AG10803 (cell line): Measurements from ENCODE around the gene ZBTB7A.

Source experiments
- DNase-seq: peaks from one replicate; pipeline ENCODE4 v3.0.0; 2010; ENCODE audit warnings: low read depth
- H3K4me3 ChIP-seq: 2 replicates; pipeline ENCODE4 v1.5.1; 2011; ENCODE audit warnings: mild to moderate bottlenecking, low read length, control low read depth
- TF ChIP-seq, protein P1 (sequence below): conservative IDR thresholded peaks from 2 replicates; pipeline ENCODE4 v1.5.1; 2011; ENCODE audit warnings: mild to moderate bottlenecking, low read length, control low read depth, inconsistent platforms

The ZBTB7A gene

GRCh38 chr19:4066682-4067395 lies at the start of gene ZBTB7A:
ZBTB7A (minus strand) TSS chr19:4066899; CDS start chr19:4055232, 11,667 bp downstream.
- H3K4me3 ChIP-seq, result peak within 1 kb of the TSS; percentile 72
- peak; percentile 72 for DNase-seq
- TF ChIP-seq, protein P1, sequence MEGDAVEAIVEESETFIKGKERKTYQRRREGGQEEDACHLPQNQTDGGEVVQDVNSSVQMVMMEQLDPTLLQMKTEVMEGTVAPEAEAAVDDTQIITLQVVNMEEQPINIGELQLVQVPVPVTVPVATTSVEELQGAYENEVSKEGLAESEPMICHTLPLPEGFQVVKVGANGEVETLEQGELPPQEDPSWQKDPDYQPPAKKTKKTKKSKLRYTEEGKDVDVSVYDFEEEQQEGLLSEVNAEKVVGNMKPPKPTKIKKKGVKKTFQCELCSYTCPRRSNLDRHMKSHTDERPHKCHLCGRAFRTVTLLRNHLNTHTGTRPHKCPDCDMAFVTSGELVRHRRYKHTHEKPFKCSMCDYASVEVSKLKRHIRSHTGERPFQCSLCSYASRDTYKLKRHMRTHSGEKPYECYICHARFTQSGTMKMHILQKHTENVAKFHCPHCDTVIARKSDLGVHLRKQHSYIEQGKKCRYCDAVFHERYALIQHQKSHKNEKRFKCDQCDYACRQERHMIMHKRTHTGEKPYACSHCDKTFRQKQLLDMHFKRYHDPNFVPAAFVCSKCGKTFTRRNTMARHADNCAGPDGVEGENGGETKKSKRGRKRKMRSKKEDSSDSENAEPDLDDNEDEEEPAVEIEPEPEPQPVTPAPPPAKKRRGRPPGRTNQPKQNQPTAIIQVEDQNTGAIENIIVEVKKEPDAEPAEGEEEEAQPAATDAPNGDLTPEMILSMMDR, result no peak

DNA sequence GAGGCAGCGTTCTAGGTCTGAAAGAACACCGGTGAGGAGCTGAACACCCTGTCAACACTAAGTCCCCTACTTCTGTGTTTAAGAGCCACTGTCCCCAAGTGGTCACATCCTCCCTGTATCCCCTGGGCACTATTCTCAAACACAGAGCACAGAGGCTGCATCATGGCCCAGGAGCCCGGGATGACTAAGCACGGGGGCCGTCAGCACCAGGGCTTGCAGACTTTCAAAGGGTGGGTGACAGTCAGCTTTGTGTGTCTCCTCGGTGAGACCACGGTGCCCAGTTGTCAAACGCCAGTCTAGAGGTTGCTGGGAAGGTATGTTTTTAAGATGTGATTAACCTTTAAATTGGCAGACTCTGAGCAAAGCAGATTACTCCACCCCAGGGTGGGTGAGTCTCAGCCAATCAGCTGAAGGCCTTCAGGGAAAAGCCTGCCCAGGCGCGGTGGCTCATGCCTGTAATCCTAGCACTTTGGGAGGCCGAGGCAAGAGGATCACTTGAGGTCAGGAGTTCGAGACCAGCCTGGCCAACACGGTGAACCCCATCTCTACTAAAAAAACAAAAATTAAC lies 49.2 kb upstream of the ZBTB7A start:
- no peak for DNase-seq
- TF ChIP-seq, protein P1, result no peak
- H3K4me3 ChIP-seq, result no peak overlapping the region

GRCh38 chr19:4115050-4115817 lies 48.5 kb upstream of the ZBTB7A start:
- H3K4me3 ChIP-seq, result no peak overlapping the region
- DNase-seq, result no peak
- TF ChIP-seq, protein P1, result no peak

DNA sequence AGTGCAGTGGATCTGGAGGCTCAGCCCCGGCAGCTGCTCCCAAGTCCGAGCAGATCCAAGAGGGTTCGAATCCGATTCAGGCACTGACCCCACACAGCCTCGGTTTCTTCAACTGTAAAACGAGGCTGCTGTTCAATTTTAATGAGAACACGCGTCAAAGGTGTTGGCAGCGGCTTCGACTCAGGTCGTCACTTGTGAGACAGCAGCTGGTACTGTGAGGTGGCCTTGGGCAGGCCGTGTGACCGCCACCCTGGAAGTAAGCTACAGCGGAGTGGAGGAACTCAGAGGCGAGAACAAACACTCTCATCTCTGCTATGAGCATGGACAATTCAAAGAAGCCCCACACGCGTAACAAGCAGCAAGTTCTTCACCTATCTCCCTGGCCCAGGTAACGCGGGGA lies 47.5 kb upstream of the ZBTB7A start:
- TF ChIP-seq, protein P1, result no peak
- DNase-seq, result no peak

GRCh38 chr19:4113398-4114088 lies 46.8 kb upstream of the ZBTB7A start:
- no peak overlapping the region for H3K4me3 ChIP-seq
- DNase-seq, result no peak
- TF ChIP-seq, protein P1, result no peak

More for the DNA sequence above, 47.5 kb upstream of the ZBTB7A start:
- no peak overlapping the region for H3K4me3 ChIP-seq

DNA sequence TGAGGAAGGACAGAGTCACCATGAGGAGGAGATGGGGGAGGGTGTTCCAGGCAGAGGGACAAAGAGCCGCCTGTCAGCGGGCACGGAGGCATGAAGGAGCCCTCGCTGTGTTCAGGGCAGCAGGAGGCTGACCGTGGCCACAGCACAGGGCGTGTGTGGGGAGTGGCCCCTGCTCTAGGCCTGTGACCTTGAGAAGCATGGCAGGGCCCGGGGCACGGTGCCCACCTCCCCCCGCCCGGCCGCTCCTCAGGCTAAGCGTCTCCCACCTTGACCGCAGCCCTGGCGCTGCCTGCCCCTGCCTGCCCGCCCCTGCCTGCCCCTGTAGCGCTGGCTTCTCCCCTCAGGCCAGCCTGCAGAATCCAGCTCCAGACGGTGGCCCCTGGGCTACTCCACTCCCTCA lies 45.7 kb upstream of the ZBTB7A start:
- TF ChIP-seq, protein P1, result no peak
- no peak overlapping the region for H3K4me3 ChIP-seq
- DNase-seq, result no peak
